OCI-LY7 (cell line): ENCODE data around the gene SLC17A4.

Source experiments
- CTCF ChIP-seq: fragments of 200-600 bp; sonication (generic); conservative IDR thresholded peaks from 2 replicates; pipeline ENCODE4 v1.5.1; 2014; ENCODE audit warnings: mild to moderate bottlenecking, antibody characterized with exemption, low read length, moderate library complexity, mixed read lengths
- EZH2phosphoT487 ChIP-seq: fragments of 200-600 bp; sonication (generic); IDR thresholded peaks from 2 replicates; pipeline ENCODE4 v1.6.1; 2018; ENCODE audit warnings: low read depth, borderline replicate concordance, mild to moderate bottlenecking, mixed run types, antibody characterized with exemption, low read length, moderate library complexity, mixed read lengths

DNA sequence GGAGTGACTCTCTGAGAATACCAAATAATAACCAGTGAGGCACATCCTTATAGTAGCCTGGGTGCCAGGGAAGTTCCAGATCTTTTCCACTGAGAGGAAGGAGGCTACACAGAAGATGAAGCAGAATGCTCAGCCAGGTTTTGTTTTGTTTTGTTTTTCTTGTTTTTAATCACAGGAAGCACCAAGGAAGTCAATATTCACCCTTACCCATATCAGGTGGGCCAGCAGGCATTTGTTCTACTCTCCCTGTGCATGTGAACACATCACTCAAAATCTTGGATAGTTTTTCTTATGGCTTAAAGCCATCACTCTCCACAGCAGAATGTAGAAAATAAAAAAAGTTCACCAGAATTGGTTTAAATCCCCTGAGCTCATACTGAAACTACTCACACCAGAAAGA lies 66.8 kb downstream of the SLC17A4 start:
- no peak for TF ChIP-seq EZH2phosphoT487
- no peak for TF ChIP-seq CTCF
